NB4 (cell line): Measurements from ENCODE around the gene TMBIM6.
"Not testable (repeated sequence)": the region's sequence is repeated elsewhere in the genome, so short reads cannot be mapped to it uniquely, and the experiment has no call there.

Experiments used
- DNase-seq: peaks from one replicate; pipeline ENCODE4 v3.0.0; 2010; ENCODE audit warnings: low read depth
- H3K4me3 ChIP-seq: one replicate; pipeline ENCODE4 v1.5.1; 2011; ENCODE audit warnings: mild to moderate bottlenecking, low read depth, low read length, moderate library complexity
- MAX ChIP-seq: IDR thresholded peaks from 2 replicates; pipeline ENCODE4 v1.6.1; 2011; ENCODE audit warnings: low read depth, low read length
- MYC ChIP-seq: IDR thresholded peaks from 2 replicates; pipeline ENCODE4 v1.6.1; 2011; ENCODE audit warnings: low read depth, low read length
- POLR2A ChIP-seq: IDR thresholded peaks from 2 replicates; pipeline ENCODE4 v1.6.1; 2011; ENCODE audit warnings: mild to moderate bottlenecking; ENCODE audit not compliant: insufficient read length; ENCODE audit errors: extremely low read depth
- TF ChIP-seq, protein P1 (sequence below): IDR thresholded peaks from one replicate; pipeline ENCODE4 v1.5.1; 2012; ENCODE audit warnings: low read depth, low read length

TMBIM6 gene

GRCh38 chr12:49779581-49779980 lies 38.2 kb downstream of the TMBIM6 start:
- DNase-seq = no peak
- TF ChIP-seq, protein P1, sequence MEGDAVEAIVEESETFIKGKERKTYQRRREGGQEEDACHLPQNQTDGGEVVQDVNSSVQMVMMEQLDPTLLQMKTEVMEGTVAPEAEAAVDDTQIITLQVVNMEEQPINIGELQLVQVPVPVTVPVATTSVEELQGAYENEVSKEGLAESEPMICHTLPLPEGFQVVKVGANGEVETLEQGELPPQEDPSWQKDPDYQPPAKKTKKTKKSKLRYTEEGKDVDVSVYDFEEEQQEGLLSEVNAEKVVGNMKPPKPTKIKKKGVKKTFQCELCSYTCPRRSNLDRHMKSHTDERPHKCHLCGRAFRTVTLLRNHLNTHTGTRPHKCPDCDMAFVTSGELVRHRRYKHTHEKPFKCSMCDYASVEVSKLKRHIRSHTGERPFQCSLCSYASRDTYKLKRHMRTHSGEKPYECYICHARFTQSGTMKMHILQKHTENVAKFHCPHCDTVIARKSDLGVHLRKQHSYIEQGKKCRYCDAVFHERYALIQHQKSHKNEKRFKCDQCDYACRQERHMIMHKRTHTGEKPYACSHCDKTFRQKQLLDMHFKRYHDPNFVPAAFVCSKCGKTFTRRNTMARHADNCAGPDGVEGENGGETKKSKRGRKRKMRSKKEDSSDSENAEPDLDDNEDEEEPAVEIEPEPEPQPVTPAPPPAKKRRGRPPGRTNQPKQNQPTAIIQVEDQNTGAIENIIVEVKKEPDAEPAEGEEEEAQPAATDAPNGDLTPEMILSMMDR = no peak

DNA sequence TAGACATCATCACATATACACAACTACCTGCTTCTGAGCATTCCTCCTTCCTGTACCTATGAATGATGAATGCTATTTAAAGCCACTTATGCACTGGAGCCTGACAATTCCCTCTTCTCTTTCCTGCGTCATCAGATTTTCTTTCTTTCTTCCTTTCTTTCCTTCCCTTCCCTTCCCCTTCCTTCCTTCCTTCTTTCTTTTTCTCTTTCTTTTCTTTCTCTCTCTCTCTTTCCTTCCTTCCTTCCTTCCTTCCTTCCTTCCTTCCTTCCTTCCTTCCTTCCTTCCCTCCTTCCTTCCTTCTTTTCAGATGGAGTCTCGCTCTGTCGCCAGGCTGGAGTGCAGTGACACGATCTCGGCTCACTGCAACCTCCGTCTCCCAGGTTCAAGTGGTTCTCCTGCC lies 39.6 kb downstream of the TMBIM6 start:
- not testable (repeated sequence) for DNase-seq, H3K4me3 ChIP-seq

More at GRCh38 chr12:49779581-49779980, 38.2 kb downstream of the TMBIM6 start:
- no peak overlapping the region for H3K4me3 ChIP-seq

- peak; percentile 37 for DNase-seq
- H3K4me3 ChIP-seq = no peak overlapping the region
- TF ChIP-seq MAX = no peak
- TF ChIP-seq, protein P1 = no peak
- no peak for TF ChIP-seq MYC
- no peak for TF ChIP-seq POLR2A
Measured at GRCh38 chr12:49783917-49784676, 42.7 kb downstream of the TMBIM6 start.

DNA sequence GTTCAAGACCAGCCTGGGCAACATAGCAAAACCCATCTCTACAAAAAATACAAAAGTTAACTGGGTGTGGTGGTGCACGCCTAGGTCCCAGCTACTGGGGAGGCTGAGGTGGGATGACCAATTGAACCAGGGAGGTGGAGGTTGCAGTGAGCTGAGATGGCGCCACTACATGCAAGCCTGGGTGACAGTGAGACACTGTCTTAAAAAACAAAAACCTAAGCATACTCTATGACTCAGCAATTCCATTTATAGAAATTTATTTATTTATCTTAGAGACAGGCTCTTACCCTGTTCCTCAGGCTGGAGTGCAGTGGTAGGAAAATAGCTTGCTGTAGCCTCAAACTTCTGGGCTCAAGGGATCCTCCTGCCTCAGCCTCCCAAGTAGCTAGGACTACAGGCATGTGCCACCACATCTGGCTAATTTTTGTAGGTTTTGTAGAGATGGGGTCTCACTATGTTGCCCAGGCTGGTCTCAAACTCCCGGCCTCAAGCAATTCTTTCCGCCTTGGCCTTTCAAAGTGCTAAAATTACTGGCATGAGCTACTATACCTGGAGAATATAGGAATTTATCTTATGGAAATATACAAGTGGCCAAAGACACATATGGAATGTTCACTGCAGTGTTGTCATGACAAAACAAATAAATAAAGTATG lies 43.5 kb downstream of the TMBIM6 start:
- TF ChIP-seq MYC (no peak), POLR2A (no peak), MAX (no peak)
- TF ChIP-seq, protein P1 = no peak

DNA sequence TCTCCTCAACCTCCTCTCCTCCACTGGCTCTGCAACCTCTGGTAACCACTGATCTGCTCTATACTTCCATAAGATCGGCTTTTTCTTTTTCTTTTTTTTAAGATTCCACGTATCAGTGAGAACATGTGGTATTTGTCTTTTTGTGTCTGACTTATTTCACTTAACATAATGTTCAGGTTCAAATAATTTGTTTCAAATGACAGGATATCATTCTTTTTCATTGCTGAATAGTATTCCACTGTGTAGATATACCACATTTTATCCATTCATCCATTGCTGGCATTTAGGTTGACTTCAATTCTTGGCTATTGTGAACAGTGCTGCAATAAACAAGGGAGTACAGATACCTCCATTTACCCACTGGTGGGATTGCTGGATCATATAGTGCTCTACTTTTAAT lies 46.3 kb downstream of the TMBIM6 start:
- DNase-seq = no peak
- no peak overlapping the region for H3K4me3 ChIP-seq
- TF ChIP-seq POLR2A = no peak
- TF ChIP-seq MYC = no peak
- TF ChIP-seq, protein P1 = no peak
- no peak for TF ChIP-seq MAX

More for the DNA sequence above, 43.5 kb downstream of the TMBIM6 start:
- no peak for DNase-seq
- no peak overlapping the region for H3K4me3 ChIP-seq

GRCh38 chr12:49789992-49790391 lies 48.6 kb downstream of the TMBIM6 start:
- no peak for DNase-seq
- TF ChIP-seq, protein P1 = no peak
- no peak for TF ChIP-seq MYC
- TF ChIP-seq POLR2A = no peak
- no peak for TF ChIP-seq MAX
- no peak overlapping the region for H3K4me3 ChIP-seq
